ENCODE results near the gene STAT4. TPM values are rescaled to one million over a fixed set of nuclear protein-coding genes. Genes with fewer than 3 reads are reported as not detected.

STAT4 gene
- total RNA-seq, 2 experiments from 2014 or later, result 77.1 to 83.0 TPM

DNA sequence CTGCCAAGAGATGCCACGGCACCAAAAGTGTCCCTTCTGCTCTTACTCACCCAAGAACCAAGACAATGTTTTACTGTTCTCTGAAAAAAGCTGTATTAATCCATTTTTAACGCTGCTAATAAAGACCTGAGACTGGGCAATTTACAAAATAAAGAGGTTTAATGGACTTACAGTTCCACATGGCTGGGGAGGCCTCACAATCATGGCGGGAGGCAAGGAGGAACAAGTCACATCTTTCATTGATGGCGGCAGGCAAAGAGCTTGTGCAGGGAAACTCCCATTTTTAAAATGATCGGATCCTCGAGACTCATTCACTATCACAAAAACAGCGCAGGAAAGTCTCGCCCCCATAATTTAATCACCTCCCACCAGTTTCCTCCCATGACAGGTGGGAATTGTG lies 135.0 kb downstream of the STAT4 start:
- Mint-ChIP-seq H3K9me3 (no peaks in the 10 kb centered on the region), H3K27ac (no peak overlapping the region), H3K4me3 (no peak overlapping the region), H3K27me3 (no peaks in the 10 kb centered on the region), H3K36me3 (ENCODE audit: low read depth) (peaks cover 13% of the 10 kb centered on the region), H3K4me1 (ENCODE audit: low read depth) (peaks cover 39% of the 10 kb centered on the region)
- peaks cover 51% of the 10 kb centered on the region for H3K4me1 ChIP-seq (ENCODE audit: insufficient read depth, low read length)
- peaks cover 4% of the 10 kb centered on the region for H3K36me3 ChIP-seq (ENCODE audit: insufficient read depth, low read length)
- CTCF ChIA-PET, result no interaction called here
- intact Hi-C loops (cut with DNase I, micrococcal nuclease), result loop anchor here in 1 of 2 experiments (5.0 to 10.0 kb wide), 2 partner anchors 134 to 1231 kb away; partner anchors contain the start of genes GLS, ORMDL1 and PMS1
- H3K9me3 ChIP-seq (ENCODE audit: control insufficient read depth in 1 of 2, insufficient read depth in 1 of 2, low read length in 2 of 2), result no peaks in the 10 kb centered on the region
- TF ChIP-seq, protein P1, sequence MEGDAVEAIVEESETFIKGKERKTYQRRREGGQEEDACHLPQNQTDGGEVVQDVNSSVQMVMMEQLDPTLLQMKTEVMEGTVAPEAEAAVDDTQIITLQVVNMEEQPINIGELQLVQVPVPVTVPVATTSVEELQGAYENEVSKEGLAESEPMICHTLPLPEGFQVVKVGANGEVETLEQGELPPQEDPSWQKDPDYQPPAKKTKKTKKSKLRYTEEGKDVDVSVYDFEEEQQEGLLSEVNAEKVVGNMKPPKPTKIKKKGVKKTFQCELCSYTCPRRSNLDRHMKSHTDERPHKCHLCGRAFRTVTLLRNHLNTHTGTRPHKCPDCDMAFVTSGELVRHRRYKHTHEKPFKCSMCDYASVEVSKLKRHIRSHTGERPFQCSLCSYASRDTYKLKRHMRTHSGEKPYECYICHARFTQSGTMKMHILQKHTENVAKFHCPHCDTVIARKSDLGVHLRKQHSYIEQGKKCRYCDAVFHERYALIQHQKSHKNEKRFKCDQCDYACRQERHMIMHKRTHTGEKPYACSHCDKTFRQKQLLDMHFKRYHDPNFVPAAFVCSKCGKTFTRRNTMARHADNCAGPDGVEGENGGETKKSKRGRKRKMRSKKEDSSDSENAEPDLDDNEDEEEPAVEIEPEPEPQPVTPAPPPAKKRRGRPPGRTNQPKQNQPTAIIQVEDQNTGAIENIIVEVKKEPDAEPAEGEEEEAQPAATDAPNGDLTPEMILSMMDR (IDR thresholded peaks at IDR 0.05), result no peak
- peak overlapping the region; percentile 89 to 91 for H3K27ac ChIP-seq (ENCODE audit: low read depth in 1 of 2, low read length in 2 of 2)
- POLR2A ChIA-PET, result interaction anchor here (1.0 to 2.6 kb wide), 2 partner anchors 69 to 370 kb away, joined by 3 to 11 read pairs; no protein-coding TSS in a partner anchor
- DNase-seq (no peak), ATAC-seq (ENCODE audit: poor library complexity) (no peak)
- no peaks in the 10 kb centered on the region for H3K27me3 ChIP-seq (ENCODE audit: control insufficient read depth in 1 of 2, insufficient read depth in 2 of 2, low read length in 2 of 2)
- H3K4me3 ChIP-seq (ENCODE audit: low read length), result no peak overlapping the region

- Mint-ChIP-seq H3K27me3 (no peaks in the 10 kb centered on the region), H3K27ac (no peak overlapping the region), H3K36me3 (ENCODE audit: low read depth) (peaks cover 15% of the 10 kb centered on the region), H3K4me3 (no peak overlapping the region), H3K4me1 (ENCODE audit: low read depth) (peaks cover 42% of the 10 kb centered on the region), H3K9me3 (no peaks in the 10 kb centered on the region)
- ATAC-seq (ENCODE audit: poor library complexity), result no peak
- H3K27ac ChIP-seq (ENCODE audit: low read depth in 1 of 2, low read length in 2 of 2), result peak overlapping the region; percentile 89 to 91
- peak in 2 of 14 experiments; percentile 75 to 79 for DNase-seq
- POLR2A ChIA-PET, result interaction anchor here (0.6 to 5.7 kb wide), 10 partner anchors 11 to 1559 kb away, joined by 3 to 164 read pairs (median 4); partner anchors contain the start of genes GLS and STAT4
- TF ChIP-seq, protein P1 (IDR thresholded peaks at IDR 0.05), result no peak
- peaks cover 7% of the 10 kb centered on the region for H3K36me3 ChIP-seq (ENCODE audit: insufficient read depth, low read length)
- H3K4me3 ChIP-seq (ENCODE audit: low read length), result no peak overlapping the region
- H3K27me3 ChIP-seq (ENCODE audit: control insufficient read depth in 1 of 2, insufficient read depth in 2 of 2, low read length in 2 of 2), result no peaks in the 10 kb centered on the region
- peaks cover 49% of the 10 kb centered on the region for H3K4me1 ChIP-seq (ENCODE audit: insufficient read depth, low read length)
- intact Hi-C loops (cut with DNase I, micrococcal nuclease), result loop anchor here in 1 of 2 experiments (5.0 to 10.0 kb wide), 2 partner anchors 133 to 1230 kb away; partner anchors contain the start of genes GLS, ORMDL1 and PMS1
- CTCF ChIA-PET, result interaction anchor here (1.2 to 1.8 kb wide), 3 partner anchors 14 to 23 kb away, joined by 3 to 5 read pairs (median 3); no protein-coding TSS in a partner anchor
- H3K9me3 ChIP-seq (ENCODE audit: control insufficient read depth in 1 of 2, insufficient read depth in 1 of 2, low read length in 2 of 2), result no peaks in the 10 kb centered on the region
Measured at GRCh38 chr2:191015239-191015638, 135.6 kb downstream of the STAT4 start.

DNA sequence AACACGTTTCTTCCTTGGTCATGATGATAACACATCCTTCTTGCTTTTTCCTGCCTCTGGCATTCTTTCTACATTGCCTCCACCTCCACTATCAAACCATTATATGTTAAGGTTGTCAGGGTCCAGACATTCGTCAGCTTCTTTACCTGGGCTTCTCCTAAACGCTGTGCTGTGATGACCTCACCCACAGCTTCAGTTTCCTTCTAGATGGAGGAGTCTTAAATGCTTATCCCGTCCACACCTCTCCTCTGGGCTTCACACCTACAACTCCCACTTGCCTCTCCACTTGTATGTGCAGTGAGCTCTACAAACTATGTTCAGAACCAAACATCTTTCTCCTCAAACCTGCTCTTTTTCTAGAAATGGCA lies 136.2 kb downstream of the STAT4 start:
- ChIA-PET CTCF (interaction anchor here (1.2 to 1.8 kb wide), 3 partner anchors 15 to 23 kb away, joined by 3 to 5 read pairs (median 3); no protein-coding TSS in a partner anchor), POLR2A (interaction anchor here (0.6 to 5.7 kb wide), 20 partner anchors 12 to 665 kb away, joined by 3 to 164 read pairs (median 4); partner anchors contain the start of genes GLS, NABP1 and STAT4)
- Histone ChIP-seq H3K27me3 (ENCODE audit: control insufficient read depth in 1 of 2, insufficient read depth in 2 of 2, low read length in 2 of 2) (no peaks in the 10 kb centered on the region), H3K36me3 (ENCODE audit: insufficient read depth, low read length) (peaks cover 11% of the 10 kb centered on the region), H3K27ac (ENCODE audit: low read depth in 1 of 2, low read length in 2 of 2) (peak overlapping the region; percentile 89 to 91), H3K4me3 (ENCODE audit: low read length) (peak overlapping the region; percentile 75), H3K9me3 (ENCODE audit: control insufficient read depth in 1 of 2, insufficient read depth in 1 of 2, low read length in 2 of 2) (no peaks in the 10 kb centered on the region), H3K4me1 (ENCODE audit: insufficient read depth, low read length) (peaks cover 54% of the 10 kb centered on the region)
- Mint-ChIP-seq H3K36me3 (ENCODE audit: low read depth) (peaks cover 19% of the 10 kb centered on the region), H3K4me1 (ENCODE audit: low read depth) (peaks cover 45% of the 10 kb centered on the region), H3K27ac (no peak overlapping the region), H3K9me3 (no peaks in the 10 kb centered on the region), H3K27me3 (no peaks in the 10 kb centered on the region), H3K4me3 (no peak overlapping the region)
- peak; percentile 10 for ATAC-seq (ENCODE audit: poor library complexity)
- intact Hi-C loops (cut with DNase I, micrococcal nuclease), result loop anchor here (1.0 to 10.0 kb wide), 6 partner anchors 8 to 1230 kb away; partner anchors contain the start of genes GLS (in 2 of the 2), ORMDL1 (in 1 of the 2) and PMS1 (in 1 of the 2)
- TF ChIP-seq, protein P1 (IDR thresholded peaks at IDR 0.05), result no peak
- DNase-seq, result no peak

Data from CD4-positive, alpha-beta T cell (primary cell).